Uterus (tissue), 2 donors: ENCODE data around the gene PCSK2.

Source experiments
- POLR2A ChIP-seq, 2 donors: fragments of 450-650 bp; IDR thresholded peaks; one replicate each; pipeline ENCODE4 v1.6.1; 2016; ENCODE audit warnings: antibody characterized with exemption in 2 of 2, mild to moderate bottlenecking in 1 of 2, moderate library complexity in 1 of 2
- TF ChIP-seq, protein P1 (sequence below), 4 experiments: fragments of 200-600 bp in 2 of 4; fragments of 450-650 bp in 2 of 4; sonication (generic) in 2 of 4; IDR thresholded peaks; one replicate each; pipeline ENCODE4 v1.5.1; 2016 to 2019; ENCODE audit warnings: antibody characterized with exemption in 4 of 4, mild to moderate bottlenecking in 2 of 4, moderate library complexity in 1 of 4

DNA sequence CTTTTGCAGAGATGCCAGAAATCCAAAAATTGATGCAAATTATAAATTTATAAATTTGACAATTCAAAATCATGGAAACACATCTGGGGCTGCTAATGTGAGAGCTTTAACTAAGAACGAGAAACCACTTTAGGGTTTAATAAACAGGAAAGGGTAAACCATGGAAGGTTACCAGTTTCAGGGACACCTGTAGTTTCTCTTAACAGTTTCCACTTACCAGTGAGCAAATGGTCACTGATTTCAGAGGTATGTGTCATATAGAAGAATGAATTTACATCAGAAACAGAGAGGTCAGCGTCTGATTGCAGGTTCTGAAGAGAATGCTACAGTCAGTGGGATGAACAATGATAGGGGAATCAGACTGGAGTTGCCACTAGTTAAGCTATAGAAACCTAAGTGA, 24.8 kb upstream of the PCSK2 start:
- TF ChIP-seq, protein P1, sequence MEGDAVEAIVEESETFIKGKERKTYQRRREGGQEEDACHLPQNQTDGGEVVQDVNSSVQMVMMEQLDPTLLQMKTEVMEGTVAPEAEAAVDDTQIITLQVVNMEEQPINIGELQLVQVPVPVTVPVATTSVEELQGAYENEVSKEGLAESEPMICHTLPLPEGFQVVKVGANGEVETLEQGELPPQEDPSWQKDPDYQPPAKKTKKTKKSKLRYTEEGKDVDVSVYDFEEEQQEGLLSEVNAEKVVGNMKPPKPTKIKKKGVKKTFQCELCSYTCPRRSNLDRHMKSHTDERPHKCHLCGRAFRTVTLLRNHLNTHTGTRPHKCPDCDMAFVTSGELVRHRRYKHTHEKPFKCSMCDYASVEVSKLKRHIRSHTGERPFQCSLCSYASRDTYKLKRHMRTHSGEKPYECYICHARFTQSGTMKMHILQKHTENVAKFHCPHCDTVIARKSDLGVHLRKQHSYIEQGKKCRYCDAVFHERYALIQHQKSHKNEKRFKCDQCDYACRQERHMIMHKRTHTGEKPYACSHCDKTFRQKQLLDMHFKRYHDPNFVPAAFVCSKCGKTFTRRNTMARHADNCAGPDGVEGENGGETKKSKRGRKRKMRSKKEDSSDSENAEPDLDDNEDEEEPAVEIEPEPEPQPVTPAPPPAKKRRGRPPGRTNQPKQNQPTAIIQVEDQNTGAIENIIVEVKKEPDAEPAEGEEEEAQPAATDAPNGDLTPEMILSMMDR (IDR thresholded peaks at IDR 0.05), result no peak
- no peak for TF ChIP-seq POLR2A (IDR thresholded peaks at IDR 0.05)
